Fibroblast of skin of left quadriceps (primary cell): ENCODE results near the gene EXOSC5.
A peak's percentile ranks its signal among the peaks of the same experiment; 100 is the strongest.
"Not testable (repeated sequence)": the region's sequence is repeated elsewhere in the genome, so short reads cannot be mapped to it uniquely, and the experiment has no call there.

Source experiments
- DNase-seq, 2 experiments: peaks; one replicate each; pipeline ENCODE4 v3.0.0-alpha.2; 2013; ENCODE audit warnings: low read depth in 2 of 2

EXOSC5 gene

DNA sequence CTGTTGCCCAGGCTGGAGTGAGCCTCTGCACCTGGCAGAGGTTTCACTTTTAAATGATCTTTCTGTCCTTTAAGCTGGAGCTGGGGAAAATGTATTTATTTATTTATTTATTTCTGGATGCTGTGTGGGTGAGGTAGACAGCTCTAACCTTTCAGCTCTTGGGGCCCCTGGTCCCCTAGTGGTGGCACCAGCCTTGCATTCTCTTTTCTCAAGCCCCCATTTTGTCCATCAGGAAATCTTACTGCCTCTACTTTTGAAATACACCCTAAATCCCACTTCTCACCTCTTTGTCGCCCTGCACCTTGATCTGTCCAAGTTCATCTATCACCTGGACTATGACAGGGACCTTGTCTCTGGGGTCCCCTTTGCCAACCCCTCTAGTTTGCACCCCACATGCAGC lies 31.1 kb downstream of the EXOSC5 start:
- DNase-seq, result no peak

DNA sequence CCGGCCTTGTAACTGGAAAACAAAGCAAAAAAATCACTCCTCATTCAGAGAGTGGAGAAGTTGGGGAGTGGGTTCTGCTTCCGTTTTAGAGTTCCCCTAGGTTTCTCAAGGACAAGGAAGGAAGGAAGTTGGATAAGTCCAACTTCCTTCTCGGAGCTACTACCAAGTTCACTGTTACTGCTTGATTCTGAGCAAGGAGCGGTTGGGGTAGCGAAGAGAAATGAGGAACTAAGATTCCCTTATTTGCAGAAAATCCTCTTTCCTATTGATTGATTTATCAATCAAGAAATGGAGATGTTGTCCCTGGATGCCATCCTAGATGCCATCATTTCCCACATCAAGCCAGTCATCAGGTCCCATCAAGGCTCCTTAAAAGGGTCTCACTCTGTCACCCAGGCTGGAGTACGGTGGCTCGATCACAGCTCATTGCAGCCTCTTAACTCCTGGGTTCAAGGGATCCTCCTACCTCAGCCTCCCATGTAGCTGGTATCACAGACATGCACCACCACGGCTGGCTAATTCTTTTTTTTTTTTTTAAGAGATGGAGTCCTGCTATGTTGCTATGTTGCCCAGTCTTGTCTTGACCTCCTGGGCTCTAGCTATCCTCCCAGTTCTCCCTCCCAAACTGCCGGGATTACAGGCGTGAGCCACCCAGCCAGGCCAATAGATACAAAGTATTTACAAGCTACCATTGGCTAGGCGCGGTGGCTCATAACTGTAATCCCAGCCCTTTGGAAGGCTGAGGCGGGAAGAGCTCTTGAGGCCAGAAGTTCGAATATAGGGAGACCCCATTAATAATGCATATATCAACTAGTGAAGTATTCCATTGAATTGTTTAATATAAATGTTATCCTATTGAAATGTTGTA lies 32.4 kb downstream of the EXOSC5 start:
- no peak for DNase-seq

DNA sequence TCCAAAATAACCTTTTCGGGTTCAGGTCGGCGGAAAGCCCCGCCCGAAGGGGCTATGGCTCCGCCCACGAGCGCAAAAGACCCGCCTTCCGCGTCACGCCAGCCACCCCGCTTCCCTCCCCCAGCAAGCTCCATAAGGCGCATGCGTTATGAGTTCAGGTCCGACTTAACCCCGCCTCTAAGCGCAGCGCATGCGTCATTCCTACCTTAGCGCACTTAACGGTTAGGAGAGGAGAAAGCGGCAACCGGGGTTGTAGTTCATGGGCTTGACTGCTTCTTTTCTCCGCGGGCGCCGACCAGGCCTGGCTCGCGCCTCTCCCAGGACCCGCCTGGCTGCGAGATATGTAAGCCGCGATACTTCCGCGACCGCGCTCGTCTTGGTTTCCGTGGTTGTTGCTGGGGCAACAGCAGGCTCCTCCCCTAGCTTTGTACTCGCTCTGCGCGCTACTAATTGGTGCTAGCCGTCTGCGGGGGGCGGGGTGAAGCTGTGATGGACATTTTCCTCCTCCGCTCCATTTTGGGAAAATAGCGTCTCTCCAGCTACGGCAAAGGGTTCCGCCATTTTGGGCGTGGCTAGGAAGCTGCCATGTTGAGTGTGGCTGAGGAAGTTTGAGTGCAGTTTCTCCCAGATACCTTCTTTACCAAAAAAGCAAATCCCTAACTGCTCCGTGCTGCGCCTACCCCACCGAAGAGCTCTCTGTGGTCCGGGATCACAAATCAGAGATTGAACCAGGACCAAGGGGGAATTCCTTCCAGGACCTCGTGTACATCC lies 33.2 kb downstream of the EXOSC5 start, which contains the start of gene B9D2:
TSS of gene B9D2 (minus strand) at position 397 of the 771 bp plus-strand sequence. CDS start 630 bp downstream, outside the sequence.
- DNase-seq, result peak; percentile 97

DNA sequence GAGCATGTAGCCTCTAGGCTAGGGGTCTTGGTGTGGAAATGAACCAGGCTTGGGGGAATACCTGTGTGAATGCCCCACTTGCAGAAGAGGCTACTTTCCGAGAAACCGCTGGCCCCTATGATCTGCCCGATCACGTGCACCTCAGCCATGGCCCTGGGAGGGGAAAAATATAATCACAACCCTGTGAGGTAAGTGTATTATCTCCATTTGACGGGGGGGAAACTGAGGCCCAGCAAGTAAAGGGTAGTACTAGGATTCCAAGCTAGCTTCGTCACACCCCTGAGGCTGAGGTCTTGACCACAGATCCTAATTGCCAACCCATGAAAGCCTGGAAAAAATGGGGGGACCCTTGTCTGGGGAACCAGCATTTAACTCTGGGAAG lies 33.8 kb downstream of the EXOSC5 start:
- DNase-seq, result no peak

DNA sequence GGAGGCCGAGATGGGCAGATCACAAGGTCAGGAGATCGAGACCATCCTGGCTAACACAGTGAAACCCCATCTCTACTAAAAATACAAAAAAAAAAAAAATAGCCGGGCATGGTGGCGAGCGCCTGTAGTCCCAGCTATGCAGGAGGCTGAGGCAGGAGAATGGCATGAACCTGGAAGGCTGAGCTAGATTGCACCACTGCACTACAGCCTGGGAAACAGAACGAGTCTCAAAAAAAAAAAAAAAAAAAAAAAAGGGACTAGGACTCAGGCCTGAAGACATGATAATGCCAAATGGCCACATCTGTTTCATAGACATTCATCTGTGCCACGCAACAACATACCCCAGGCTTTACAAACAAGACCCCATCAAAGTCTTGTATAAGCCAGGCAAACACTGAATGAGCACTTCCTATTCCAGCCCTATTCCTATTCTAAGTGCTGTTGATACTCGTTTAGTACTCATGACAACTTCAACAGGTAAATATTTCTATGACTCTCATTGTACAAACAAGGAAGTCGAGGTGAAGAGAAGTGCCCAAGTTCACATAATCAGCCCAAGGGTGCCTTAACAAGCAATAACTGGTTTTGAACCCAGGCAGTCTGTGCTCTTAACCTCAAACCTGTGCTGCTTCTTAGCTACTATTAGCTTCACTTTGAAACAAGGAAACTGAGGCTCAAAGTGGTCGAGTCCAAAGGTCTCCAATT lies 34.9 kb downstream of the EXOSC5 start:
- DNase-seq, result no peak

DNA sequence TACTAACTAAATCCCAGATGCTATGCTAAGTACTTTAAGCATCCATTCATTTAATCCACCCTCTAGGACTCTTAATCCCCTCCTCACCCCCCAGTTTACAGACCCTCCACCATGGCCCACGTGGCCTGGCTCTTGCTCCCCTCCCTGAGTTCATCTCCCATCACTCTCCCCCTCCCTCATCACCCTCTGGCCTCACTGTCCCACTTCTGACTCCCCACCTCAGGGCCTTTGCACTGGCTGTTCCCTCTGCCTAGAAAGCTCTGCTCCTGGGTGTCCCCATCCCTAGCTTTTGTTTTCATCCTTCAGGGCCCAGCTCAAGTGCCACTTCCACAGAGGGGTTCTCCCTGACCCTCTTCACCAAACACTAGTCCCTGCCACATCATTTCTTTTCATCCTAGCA lies 37.4 kb downstream of the EXOSC5 start:
- no peak for DNase-seq

DNA sequence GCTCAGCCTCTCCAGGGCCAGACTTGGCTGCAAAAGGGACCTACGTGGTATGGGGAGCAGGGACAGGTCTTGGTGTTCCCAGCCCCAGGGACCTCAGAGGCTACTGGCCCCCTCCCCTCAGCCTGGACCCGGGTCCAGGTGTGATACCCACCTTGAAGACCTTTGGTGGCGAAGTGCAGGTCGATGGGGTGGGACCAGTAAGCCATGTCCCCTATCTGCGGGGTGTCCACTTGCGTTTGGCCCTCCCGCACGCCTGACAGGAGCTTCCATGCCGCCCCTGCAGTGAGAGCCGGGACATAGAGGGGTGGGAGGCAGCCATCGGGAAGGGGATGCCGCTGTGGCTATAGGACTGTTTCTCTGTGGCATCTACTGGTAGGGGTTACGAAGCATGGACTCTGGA lies 39.4 kb downstream of the EXOSC5 start:
- DNase-seq, result no peak

DNA sequence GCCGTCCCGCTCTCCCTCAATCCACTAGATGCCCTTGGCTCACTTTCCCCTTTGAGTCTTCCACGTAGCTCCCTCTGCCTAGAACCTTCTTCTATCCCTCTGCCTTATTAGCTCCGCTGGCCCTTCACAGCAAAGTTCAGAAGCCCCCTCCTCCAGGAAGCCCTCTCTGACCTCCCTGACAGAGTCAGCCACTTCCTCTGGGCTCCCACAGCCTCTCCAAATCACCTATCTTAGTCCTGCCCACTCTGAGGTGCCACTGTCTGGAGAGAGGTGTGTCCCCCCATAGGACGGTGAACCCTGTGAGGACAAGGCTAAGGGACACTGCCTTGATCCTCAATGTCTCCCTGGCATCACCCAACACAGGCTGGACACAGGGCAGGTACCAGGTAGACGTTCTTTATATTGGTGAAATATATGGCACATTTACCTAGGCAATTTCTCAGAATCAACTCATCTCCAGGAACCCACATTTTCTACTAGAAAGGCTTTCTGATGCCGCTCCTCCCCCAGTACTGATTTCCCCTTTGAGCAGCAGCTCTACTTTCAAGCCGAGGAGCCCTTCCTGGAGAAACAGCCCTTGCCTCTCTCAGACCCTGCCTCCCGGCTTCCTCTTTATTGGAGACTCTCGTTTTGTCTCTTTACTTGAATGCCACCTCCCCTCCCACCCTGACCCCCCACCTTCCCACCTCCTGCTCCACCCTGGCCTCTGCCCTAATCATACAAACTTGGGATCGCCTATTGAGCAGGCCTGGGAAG lies 40.0 kb downstream of the EXOSC5 start:
- DNase-seq, result no peak

DNA sequence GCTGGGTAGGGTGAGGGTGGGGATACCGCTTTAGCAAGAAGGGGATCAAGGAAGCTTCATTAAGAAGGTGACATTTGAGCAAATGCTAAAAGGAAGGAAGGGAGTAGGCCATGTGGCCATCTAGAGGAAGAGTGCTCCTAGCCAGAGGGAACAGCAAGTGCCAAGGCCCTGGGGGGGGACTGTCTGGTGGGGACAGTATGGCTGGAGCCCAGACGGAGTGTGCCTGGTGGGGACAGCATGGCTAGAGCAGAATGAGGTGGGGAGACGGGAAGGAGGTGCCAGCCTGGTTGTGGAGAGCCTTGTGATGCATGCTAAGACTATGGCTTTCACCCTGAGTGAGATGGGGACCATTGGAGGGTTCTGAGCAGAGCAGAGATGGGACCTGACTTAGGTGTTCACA lies 41.4 kb downstream of the EXOSC5 start:
- DNase-seq, result no peak

DNA sequence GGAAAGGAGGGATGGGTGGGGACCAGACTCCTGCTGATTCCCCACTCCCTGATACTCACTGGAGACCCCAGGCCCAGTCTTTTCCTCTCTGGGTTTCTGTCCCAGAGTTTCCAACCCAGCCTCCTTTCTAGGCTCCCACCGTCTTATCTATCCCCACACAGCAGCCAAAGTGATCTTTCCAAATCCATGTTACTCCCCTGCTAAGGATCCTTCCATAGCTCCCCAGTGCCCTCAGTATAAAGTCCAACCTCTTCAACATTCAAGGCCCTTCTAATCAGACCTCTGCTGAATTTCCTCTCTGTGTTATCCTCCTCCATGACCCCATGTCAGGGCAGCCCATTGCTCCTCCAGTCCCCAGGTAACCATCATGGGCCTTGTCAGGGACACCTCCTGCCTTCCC lies 42.1 kb downstream of the EXOSC5 start:
- no peak for DNase-seq

DNA sequence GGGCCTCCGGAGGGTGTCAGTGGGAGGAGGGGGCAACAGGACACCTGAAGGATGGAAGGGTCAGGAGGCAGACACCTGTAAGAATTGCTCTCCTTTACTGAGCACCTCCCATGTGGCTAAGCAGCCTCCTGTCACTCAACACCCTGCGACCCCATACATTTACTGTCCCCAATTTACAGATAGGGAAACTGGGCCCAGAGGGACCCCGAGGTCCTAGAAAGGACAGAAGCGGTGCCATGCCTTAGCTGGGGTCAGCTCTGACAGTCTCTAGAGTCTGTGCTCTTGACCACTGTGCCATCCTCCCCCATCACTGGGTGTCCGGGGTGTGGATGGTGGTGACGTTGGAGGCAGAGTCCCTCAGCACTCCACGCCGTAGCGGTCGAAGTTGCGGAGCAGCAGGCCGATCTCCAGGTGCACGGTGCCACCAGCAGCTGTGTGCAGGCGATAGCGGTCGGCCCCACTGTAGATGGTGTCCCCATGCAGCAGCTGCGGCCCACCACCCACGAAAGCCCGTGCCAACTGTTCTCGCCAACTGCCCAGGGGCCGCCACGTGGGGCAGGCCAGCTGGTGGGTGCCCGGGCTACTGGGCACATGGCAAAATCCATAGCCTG lies 42.7 kb downstream of the EXOSC5 start:
- DNase-seq, result no peak

DNA sequence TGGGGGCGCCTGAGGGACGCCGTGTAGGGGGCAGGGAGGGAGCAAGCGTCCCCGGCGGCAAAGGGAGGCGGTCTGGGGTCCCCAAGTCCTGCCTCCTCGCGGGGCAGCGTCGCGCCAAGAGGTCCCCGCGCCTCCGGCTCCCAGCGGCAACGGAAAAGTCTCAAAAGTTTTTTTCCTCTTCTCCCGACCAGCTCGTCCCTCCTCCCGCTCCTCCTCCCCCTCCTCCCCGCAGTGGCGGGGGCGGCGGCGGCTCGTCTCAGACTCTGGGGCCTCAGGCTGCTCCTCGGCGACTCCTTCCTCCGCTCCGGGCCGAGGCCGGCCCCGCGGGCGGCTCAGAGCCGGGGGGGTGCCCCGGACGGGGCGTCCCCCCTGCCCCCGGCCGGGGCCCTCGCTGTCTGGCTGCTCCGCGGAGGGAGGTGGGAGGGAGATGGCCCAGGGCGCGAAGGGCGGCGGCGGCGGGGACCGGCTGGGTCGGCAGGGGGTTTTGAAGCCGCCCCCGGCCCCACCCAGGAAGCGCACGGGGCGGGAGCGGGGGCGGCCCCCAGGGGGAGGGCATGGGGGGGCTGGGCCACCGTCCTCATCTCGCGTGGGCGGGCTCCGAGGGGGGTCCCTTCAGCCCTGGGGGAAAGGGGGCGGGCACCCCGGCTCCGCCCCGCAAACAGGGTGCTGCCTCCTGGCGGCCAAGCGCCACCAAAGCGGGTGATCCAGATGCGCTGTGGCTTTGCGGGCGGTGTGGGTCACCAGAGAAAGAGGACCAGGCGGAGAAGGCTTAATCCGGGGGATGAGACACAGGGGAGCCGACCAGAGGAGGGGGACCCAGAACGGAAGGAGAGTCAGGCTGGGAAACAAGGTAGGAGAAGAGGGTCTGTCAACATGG lies 43.5 kb downstream of the EXOSC5 start, which contains the start of gene TGFB1:
TSS of gene TGFB1 (minus strand) at position 457 of the 877 bp plus-strand sequence. CDS start 878 bp downstream, outside the sequence.
- peak; percentile 77 to 78 for DNase-seq

DNA sequence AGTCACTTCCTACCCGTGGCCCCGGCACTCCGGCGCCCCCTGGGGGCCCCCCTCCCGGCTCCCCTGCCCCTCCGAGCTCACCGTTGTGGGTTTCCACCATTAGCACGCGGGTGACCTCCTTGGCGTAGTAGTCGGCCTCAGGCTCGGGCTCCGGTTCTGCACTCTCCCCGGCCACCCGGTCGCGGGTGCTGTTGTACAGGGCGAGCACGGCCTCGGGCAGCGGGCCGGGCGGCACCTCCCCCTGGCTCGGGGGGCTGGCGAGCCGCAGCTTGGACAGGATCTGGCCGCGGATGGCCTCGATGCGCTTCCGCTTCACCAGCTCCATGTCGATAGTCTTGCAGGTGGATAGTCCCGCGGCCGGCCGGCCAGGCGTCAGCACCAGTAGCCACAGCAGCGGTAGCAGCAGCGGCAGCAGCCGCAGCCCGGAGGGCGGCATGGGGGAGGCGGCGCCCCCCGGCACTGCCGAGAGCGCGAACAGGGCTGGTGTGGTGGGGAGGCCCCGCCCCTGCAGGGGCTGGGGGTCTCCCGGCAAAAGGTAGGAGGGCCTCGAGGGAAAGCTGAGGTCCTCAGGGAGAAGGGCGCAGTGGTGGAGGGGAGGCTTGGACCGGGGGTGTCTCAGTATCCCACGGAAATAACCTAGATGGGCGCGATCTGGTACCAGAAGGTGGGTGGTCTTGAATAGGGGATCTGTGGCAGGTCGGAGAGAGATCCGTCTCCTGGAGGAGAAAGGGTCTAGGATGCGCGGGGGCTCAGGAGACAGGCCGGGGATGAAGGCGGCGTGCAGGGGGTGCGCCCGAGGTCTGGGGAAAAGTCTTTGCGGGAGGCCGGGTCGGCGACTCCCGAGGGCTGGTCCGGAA lies 44.3 kb downstream of the EXOSC5 start:
- DNase-seq, result no peak

DNA sequence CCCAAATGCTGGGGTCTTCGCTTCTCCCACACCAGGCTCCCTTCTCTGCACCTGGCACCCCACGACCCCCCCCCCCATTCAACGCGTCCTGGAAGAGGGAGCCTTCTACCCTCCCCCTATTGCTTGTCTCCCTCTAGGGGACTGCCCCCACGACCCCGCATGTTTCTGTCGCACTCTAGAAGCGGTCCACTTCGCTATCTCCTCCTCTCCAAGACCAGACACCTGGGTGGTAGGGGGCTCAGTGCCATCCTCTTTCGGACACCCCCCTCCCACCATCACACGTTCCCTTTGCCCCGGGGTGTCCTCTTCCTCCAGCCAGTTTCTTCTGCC lies 44.9 kb downstream of the EXOSC5 start:
- no peak for DNase-seq

DNA sequence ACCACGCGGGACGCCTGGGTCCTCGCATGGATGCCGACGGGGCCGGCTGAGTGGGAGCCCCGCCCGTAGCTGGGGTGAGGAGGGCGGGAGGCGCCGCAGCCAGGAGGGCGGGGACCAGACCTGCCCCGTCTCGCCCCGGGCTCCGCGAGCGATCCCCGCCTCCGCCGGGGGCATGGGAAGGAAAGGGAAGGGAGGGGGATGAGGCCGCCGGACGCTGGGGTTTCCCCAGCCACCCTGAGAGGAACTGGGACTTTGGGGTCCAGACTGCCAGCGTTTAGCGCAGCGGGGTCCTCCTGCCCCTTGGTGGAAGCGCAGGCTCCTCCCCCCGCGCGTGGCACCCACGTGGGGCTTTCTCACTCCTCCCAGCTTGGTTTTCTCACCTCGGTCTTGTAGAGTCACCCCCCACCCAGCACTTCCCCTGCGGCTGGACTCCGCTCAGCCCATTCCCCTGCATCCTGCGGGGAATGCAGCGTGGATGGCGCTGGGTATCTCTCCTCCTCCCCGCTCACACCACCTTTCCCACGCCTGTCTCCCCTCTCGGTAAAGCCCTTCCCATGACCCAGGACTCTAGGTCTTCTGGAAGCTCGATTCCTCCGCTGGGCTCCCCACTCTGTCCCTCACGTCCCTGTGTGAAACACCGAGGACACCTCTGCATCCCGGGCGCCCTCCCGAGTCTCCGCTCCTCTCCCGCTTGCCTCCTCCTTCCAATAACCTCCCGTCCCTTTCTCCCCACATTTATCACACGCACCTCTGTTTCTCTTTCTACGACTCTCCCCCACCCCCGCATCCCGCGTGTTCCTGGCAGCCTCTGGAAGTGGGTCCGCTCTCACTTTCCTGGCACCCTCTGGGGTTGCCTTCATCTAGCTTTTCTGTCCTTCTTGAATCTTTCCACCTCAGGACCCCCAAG lies 45.6 kb downstream of the EXOSC5 start:
- no peak for DNase-seq

DNA sequence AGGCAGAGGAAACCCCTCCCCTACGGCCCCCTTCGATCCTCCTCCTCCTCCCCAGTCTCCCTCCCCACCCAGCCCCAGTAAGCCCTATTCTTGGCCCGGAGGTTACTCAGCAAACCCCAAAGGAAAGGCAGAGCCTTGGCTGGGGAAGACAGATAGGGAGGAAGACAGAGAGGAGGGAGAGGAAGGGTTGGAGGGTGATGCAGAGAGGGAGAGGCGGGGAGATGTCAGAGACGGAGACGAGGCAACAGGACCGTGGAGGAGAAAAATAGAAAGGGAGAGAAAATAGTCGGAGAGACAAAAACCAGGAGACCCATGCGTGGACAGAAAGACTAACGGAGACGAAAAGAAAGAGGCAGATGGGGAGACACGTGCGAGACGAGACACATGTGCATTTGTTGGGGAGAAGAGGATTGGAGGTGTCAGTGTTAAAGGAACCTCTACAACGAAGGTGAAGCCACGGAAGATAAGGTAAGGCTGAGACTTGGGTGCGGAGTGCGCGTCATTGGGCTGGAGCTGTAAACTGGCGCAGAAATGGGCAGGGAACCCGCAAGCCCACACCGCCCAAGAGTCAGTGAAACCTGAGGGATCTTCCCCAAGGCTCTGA lies 46.3 kb downstream of the EXOSC5 start:
- DNase-seq, result no peak

DNA sequence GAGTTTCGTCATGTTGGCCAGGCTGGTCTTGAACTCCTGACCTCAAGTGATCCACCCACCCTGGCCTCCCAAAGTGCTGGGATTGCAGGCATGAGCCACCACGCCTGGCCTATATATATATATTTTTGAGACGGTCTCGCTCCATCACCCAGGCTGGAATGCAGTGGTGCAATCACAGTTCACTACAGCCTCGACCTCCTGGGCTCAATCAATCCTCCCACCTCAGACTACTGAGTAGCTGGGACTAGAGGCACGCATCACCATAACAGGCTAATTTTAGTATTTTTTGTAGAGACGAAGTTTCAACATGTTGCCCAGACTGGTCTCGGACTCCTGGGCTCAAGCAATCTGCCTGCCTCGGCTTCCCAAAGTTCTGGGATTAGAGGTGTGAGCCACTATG lies 50.2 kb downstream of the EXOSC5 start:
- not testable (repeated sequence) for DNase-seq

DNA sequence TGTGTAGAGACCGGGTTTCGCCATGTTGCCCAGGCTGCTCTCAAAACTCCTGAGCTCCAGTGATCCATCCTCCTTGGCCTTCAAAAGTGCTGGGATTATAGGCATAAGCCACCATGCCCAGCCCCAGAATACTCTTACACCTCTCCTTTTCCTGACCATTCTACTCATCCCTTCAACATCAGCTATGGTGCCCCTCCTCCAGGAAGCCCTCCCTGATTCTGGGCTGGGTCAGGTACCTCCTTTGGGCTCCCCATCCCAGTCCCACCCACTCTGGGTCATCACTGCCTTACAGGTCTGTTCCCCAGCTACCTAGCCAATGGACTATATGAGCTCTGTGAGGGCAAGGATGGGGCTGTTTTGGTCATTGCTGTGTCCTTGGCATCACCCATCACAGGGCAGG lies 53.0 kb downstream of the EXOSC5 start:
- no peak for DNase-seq
